Activated CD8-positive, alpha-beta memory T cell treated with anti-CD3 and anti-CD28 coated beads for 48 hours (primary cell): ENCODE results near the gene PRKCI.
"Not testable (repeated sequence)": the region's sequence is repeated elsewhere in the genome, so short reads cannot be mapped to it uniquely, and the experiment has no call there.

Experiments used
- DNase-seq, 3 experiments: peaks; one replicate each; pipeline ENCODE4 v3.0.0-alpha.2; 2020; ENCODE audit warnings: low read depth in 2 of 3, low spot score in 2 of 3

Gene PRKCI

GRCh38 chr3:170221924-170222646 is at the start of gene PRKCI:
TSS of gene PRKCI (plus strand) at chr3:170222424. CDS start at chr3:170222670, 246 bp downstream.
- peak; percentile 53 to 76 (median 67) for DNase-seq

- DNase-seq: no peak
Observed at GRCh38 chr3:170178651-170179050, 43.6 kb upstream of the PRKCI start.

GRCh38 chr3:170179432-170179831 is 42.8 kb upstream of the PRKCI start:
- no peak for DNase-seq

- no peak for DNase-seq
Observed at GRCh38 chr3:170180079-170180907, 41.9 kb upstream of the PRKCI start.

GRCh38 chr3:170180908-170181885 is 41.0 kb upstream of the PRKCI start, which contains the start of gene PHC3:
TSS of gene PHC3 (minus strand) at chr3:170181733. CDS start at chr3:170181715, 18 bp downstream.
- peak; percentile 81 to 90 (median 85) for DNase-seq

- DNase-seq: no peak
Observed at GRCh38 chr3:170189398-170190256, 32.6 kb upstream of the PRKCI start.

- DNase-seq: not testable (repeated sequence)
Observed at GRCh38 chr3:170195759-170196158, 26.5 kb upstream of the PRKCI start.

- DNase-seq: no peak
Observed at GRCh38 chr3:170196833-170197232, 25.4 kb upstream of the PRKCI start.

- no peak for DNase-seq
Observed at GRCh38 chr3:170200987-170201386, 21.2 kb upstream of the PRKCI start.

- DNase-seq: no peak
Observed at GRCh38 chr3:170201527-170201926, 20.7 kb upstream of the PRKCI start.

GRCh38 chr3:170203457-170203856 is 18.8 kb upstream of the PRKCI start:
- no peak for DNase-seq

- DNase-seq: no peak
Observed at GRCh38 chr3:170204023-170204472, 18.2 kb upstream of the PRKCI start.

- DNase-seq: no peak
Observed at GRCh38 chr3:170204509-170204908, 17.7 kb upstream of the PRKCI start.

GRCh38 chr3:170205302-170205701 is 16.9 kb upstream of the PRKCI start:
- DNase-seq: no peak

GRCh38 chr3:170206164-170206762 is 16.0 kb upstream of the PRKCI start:
- DNase-seq: not testable (repeated sequence)

- no peak for DNase-seq
Observed at GRCh38 chr3:170207717-170208116, 14.5 kb upstream of the PRKCI start.

GRCh38 chr3:170211668-170212067 is 10.6 kb upstream of the PRKCI start:
- no peak for DNase-seq

- no peak for DNase-seq
Observed at GRCh38 chr3:170219850-170220249, 2.4 kb upstream of the PRKCI start.

- no peak for DNase-seq
Observed at GRCh38 chr3:170220871-170221270, 1.4 kb upstream of the PRKCI start.
